ENCODE measurements around the gene STAU1.
"Not testable (repeated sequence)": the region's sequence is repeated elsewhere in the genome, so short reads cannot be mapped to it uniquely, and the experiment has no call there.

The STAU1 gene

GRCh38 chr20:49165611-49166010, 22.5 kb downstream of the STAU1 start:
- DNase-seq (ENCODE audit: low read depth): no peak

- no peak for DNase-seq (ENCODE audit: low read depth)
Observed at GRCh38 chr20:49163696-49164095, 24.4 kb downstream of the STAU1 start.

DNA sequence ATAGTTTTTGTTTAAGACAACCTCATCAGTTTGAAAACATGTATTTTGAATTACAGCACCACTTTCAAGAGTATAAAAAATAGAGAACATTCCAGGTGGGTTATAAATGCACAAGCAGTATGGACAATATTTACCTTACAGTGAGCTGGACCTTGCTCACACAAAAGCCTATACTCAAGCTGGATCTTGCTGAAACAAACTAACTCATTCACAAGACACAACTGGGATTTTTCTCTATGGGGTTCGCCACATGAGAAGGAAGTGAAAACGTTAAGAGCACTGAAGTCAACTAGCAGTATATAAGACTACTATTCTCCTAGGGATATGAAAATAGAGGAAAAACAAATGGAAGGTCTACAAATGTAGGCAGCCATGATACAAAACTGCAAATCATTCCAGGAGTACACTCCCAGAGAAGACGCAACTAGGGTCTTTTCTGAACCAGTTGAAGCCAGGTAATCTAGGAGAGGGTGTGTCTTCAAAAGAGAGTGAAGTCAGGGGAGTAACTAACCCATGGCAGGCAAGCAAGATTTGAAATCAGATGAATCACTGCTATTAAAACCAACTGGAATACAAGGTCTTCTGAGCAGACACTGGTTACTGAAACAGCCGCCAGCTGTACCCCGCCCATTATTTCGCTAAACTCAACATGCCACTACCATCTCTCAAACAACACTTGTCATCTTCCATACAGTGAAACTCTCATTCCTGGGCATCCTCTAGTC, 26.5 kb downstream of the STAU1 start:
- DNase-seq (ENCODE audit: low read depth): no peak

GRCh38 chr20:49160057-49160929, 27.8 kb downstream of the STAU1 start:
- no peak for DNase-seq (ENCODE audit: low read depth)

GRCh38 chr20:49157146-49157545, 31.0 kb downstream of the STAU1 start:
- no peak for DNase-seq (ENCODE audit: low read depth)

DNA sequence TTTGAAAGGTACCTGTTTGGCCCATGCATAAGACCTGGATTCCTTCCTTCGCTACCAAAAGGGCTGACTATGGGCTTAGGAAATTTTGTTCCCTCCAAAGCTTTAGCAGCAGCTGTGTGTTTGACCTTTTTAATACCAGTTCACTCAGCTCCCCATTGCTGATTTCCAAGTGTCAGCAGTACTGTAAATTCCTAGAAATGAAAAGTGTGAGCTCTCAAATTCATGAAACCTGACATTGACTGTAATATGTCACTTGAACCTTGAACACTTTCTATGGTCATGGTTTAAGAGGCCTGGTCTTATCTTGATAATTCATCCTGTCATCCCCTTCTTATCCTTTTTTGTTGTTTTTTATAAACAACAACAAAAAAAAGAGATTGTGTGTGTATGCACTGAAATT, 31.7 kb downstream of the STAU1 start:
- no peak for DNase-seq (ENCODE audit: low read depth)

- no peak for DNase-seq (ENCODE audit: low read depth)
Observed at GRCh38 chr20:49151436-49151835, 36.7 kb downstream of the STAU1 start.

GRCh38 chr20:49149281-49150045, 38.7 kb downstream of the STAU1 start:
- no peak for DNase-seq (ENCODE audit: low read depth)

GRCh38 chr20:49148601-49149000, 39.5 kb downstream of the STAU1 start:
- DNase-seq (ENCODE audit: low read depth): no peak

DNA sequence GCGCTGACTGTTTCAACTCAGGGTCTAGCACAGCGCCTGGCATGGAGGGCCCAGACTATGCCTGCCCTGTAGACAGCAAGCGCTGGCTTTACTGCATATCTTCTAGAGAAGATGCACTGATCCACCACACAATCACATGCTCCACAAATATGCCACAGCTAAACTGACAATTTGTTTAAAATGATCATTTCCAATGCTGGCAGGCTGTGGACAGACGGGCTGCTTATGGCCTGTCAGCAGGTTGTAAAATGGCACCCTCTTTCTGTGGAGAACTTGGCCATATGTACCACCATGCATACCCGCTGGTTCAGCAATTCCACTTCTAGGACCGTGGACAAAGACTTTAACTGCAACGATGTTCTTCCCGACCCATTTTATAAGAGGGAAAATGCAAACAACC, 40.8 kb downstream of the STAU1 start:
- DNase-seq (ENCODE audit: low read depth): no peak

DNA sequence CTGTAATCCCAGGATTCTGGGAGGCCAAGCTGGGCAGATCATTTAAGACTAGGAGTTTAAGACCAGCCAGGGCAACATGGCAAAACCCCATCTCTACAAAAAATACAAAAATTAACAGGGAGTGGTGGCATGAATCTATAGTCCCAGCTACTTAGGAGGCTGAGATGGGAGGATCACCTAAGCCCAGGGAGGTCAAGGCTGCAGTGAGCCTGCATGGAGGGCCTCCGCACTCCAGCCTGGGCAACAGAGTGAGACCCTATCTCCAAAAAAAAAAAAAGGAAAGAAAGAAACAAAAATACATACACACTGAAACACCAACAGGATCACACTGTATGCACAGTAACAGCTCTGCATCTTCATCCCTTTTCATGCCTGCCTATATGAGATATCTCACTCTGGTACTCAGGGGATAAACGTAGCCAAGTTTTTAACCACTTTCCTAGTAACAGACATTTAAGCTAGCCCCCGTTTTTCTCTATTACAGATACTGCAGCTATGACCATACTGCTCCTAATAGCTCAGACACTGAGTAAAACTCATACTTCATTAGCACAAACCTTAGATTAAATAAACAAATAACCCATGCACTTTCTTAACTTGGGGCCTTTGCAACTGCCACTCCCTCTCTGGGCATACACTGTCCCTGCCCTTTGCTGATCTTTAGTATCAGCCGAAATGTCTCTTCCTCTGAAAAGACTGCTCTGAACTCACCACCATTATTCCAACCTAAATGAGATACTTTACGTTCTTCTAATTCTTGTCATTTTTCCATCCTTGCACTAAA, 41.5 kb downstream of the STAU1 start:
- no peak for DNase-seq (ENCODE audit: low read depth)

- no peak for DNase-seq (ENCODE audit: low read depth)
Observed at GRCh38 chr20:49140834-49141233, 47.3 kb downstream of the STAU1 start.

DNA sequence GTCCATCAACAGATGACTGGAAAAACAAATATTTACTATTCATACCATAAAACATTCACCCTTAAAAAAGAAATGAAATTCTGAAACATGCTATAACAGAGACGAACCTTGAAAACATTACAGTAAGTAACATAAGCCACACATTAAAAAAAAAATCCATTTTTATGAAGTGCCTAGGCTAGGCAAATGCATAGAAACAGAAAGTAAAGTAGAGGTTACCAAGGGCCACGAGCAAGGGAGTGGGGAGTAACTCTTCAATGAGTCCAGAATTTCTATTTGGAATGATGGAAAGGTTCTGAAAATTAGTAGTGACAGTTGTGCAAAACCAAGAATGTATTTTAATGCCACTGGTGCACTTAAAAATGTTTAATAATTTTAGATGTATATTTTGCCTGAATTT, 47.7 kb downstream of the STAU1 start:
- DNase-seq (ENCODE audit: low read depth): no peak

- DNase-seq (ENCODE audit: low read depth): no peak
Observed at GRCh38 chr20:49138431-49138830, 49.7 kb downstream of the STAU1 start.

GRCh38 chr20:49136817-49137571, 51.1 kb downstream of the STAU1 start:
- DNase-seq (ENCODE audit: low read depth): no peak

DNA sequence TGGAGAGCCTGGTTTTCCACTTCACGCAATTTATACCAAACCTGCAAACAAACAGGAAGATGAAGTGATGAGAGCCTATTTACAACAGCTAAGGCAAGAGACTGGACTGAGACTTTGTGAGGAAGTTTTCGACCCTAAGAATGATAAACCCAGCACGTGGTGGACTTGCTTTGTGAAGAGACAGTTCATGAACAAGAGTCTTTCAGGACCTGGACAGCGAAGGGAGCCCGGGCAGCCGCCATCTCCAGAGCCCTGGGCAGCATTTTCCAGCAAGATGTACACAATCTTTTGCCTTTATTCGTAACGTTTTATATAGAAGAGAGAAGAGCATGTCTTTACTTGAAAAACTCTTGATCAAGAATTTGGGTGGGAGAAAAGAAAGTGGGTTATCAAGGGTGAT, 53.3 kb downstream of the STAU1 start:
- not testable (repeated sequence) for DNase-seq (ENCODE audit: low read depth)

DNA sequence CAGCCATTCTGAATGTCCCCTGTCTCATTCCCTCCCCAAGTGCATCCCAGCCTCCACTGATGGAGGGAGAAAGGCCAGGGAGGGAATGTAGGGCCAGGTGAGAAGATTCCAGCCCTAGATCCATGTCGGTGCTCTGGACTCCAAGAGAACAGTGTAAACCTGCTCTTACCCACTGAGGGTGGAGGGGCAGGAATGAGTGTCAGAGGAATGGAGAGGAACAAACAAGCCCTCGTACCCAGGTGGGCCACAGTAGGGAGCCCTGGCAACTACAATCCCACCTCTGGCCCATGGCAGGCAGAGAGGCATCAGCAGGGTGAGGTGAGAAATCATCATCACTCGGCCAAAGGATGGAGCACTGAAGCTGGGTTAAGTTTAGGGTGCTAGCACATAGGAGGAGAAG, 54.6 kb downstream of the STAU1 start:
- no peak for DNase-seq (ENCODE audit: low read depth)

- DNase-seq (ENCODE audit: low read depth): peak; percentile 46
Observed at GRCh38 chr20:49132995-49133478, 55.1 kb downstream of the STAU1 start.

DNA sequence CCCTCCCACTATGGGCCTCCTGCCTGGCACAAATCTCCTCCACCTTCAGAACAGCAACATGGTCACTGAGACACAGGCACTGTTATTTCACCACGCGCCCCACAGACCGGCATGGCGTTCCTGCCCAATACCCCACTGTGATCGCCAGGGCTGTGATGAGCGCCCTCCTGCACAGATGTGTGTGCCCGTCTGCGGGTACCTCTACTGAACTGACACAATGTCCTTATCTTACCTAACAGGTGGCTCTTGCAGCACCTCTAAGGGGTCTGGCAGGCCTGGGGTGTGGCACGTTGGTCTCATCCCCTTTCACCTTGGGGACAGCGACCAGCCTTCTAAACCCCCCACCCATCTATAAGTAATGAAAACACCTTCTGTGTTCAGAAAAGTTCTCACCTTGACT, 64.2 kb downstream of the STAU1 start:
- no peak for DNase-seq (ENCODE audit: low read depth)

DNA sequence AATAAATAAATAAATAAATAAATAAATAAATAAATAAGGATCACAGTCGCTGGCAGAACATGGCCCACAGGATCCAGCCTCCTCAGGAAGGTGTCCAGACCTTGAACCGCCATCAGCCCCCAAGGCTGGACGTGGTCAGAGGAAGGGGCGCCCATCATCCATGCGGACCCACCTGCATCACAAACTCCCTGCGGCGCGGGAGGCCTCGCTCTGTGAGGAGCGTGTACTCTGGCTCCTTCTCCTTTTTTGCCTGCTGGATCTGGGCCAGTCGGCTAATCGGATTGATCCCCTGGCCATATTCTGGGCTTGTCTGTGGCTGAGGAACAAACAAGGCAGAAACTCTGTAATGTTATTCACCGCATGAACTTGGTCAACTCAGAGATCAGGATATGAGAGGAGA, 65.2 kb downstream of the STAU1 start:
- DNase-seq (ENCODE audit: low read depth): no peak

DNA sequence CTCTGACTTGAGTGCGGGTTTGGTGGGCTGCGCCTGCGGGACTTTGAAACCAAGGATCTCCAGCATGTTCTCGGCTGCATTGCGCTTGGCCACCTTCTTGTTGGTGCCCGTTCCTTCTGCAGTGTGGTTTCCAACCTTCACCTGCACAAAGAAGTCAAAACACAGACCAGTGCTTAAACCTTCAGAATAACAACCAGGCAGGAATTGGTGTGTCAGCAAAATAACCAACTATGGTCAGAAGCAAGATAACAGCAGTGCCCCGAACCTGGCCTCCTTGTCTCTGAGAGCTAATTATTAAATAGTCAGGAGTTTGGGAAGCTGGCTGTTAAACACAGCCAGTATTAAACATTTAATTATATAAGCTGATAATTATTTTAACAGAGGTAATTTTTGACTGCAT, 68.1 kb downstream of the STAU1 start:
- no peak for DNase-seq (ENCODE audit: low read depth)

Measured in GM04504 (cell line).